Measurements from ENCODE around the gene KSR1. TPM values are rescaled to one million over a fixed set of nuclear protein-coding genes. Genes with fewer than 3 reads are reported as not detected.

KSR1 gene
- total RNA-seq, 2 experiments from 2014 or later: 96.6 to 113 TPM

- intact Hi-C loops (cut with DNase I, micrococcal nuclease): no loop called here
- POLR2A ChIA-PET: no interaction called here
- ATAC-seq (no peak), DNase-seq (no peak)
- Mint-ChIP-seq H3K4me3 (no peak overlapping the region), H3K4me1 (peaks cover 12% of the 10 kb centered on the region), H3K27me3 (no peaks in the 10 kb centered on the region), H3K27ac (no peak overlapping the region), H3K9me3 (ENCODE audit: low read depth) (peaks cover 11% of the 10 kb centered on the region), H3K36me3 (ENCODE audit: low read depth) (peaks cover 32% of the 10 kb centered on the region)
- CTCF ChIA-PET: interaction anchor here (0.6 to 1.1 kb wide), 3 partner anchors 11 to 173 kb away, joined by 3 read pairs; no protein-coding TSS in a partner anchor
Measured at GRCh38 chr17:27504188-27504995, 48.1 kb downstream of the KSR1 start.

GRCh38 chr17:27506348-27507218, 50.3 kb downstream of the KSR1 start:
- H3K27ac Mint-ChIP-seq: peak overlapping the region; percentile 19
- H3K27me3 Mint-ChIP-seq: no peaks in the 10 kb centered on the region
- POLR2A ChIA-PET: interaction anchor here (0.7 kb wide), 2 partner anchors 40 to 93 kb away, joined by 3 read pairs; no protein-coding TSS in a partner anchor
- ATAC-seq: no peak
- CTCF ChIA-PET: no interaction called here
- no peaks in the 10 kb centered on the region for H3K9me3 Mint-ChIP-seq (ENCODE audit: low read depth)
- H3K4me3 Mint-ChIP-seq: no peak overlapping the region
- intact Hi-C loops (cut with DNase I, micrococcal nuclease): no loop called here
- H3K4me1 Mint-ChIP-seq: peaks cover 12% of the 10 kb centered on the region
- peaks cover 20% of the 10 kb centered on the region for H3K36me3 Mint-ChIP-seq (ENCODE audit: low read depth)
- DNase-seq: no peak

- CTCF ChIA-PET: interaction anchor here (1.5 to 1.7 kb wide), 2 partner anchors 129 to 140 kb away, joined by 4 to 5 read pairs; no protein-coding TSS in a partner anchor
- Mint-ChIP-seq H3K4me3 (no peak overlapping the region), H3K27ac (peak overlapping the region; percentile 15), H3K9me3 (ENCODE audit: low read depth) (no peaks in the 10 kb centered on the region), H3K36me3 (ENCODE audit: low read depth) (peaks cover 9% of the 10 kb centered on the region), H3K27me3 (no peaks in the 10 kb centered on the region), H3K4me1 (peaks cover 14% of the 10 kb centered on the region)
- intact Hi-C loops (cut with DNase I, micrococcal nuclease): no loop called here
- no peak for DNase-seq
- ATAC-seq: no peak
- POLR2A ChIA-PET: no interaction called here
Measured at GRCh38 chr17:27511168-27511883, 55.1 kb downstream of the KSR1 start.

GRCh38 chr17:27512031-27512430, 55.8 kb downstream of the KSR1 start:
- ATAC-seq (no peak), DNase-seq (no peak)
- intact Hi-C loops (cut with DNase I, micrococcal nuclease): no loop called here
- Mint-ChIP-seq H3K9me3 (ENCODE audit: low read depth) (no peaks in the 10 kb centered on the region), H3K4me1 (peaks cover 7% of the 10 kb centered on the region), H3K27me3 (no peaks in the 10 kb centered on the region), H3K4me3 (no peak overlapping the region), H3K27ac (no peak overlapping the region), H3K36me3 (ENCODE audit: low read depth) (peaks cover 7% of the 10 kb centered on the region)
- CTCF ChIA-PET: interaction anchor here (1.5 to 1.7 kb wide), 2 partner anchors 130 to 139 kb away, joined by 4 to 5 read pairs; no protein-coding TSS in a partner anchor
- POLR2A ChIA-PET: no interaction called here

- H3K4me1 Mint-ChIP-seq: peaks cover 10% of the 10 kb centered on the region
Measured at GRCh38 chr17:27512511-27513346, 56.5 kb downstream of the KSR1 start.

GRCh38 chr17:27513849-27514248, 57.6 kb downstream of the KSR1 start:
- ChIA-PET POLR2A (interaction anchor here (1.0 kb wide), 1 partner anchor 30 kb away, joined by 3 read pairs; no protein-coding TSS in a partner anchor), CTCF (interaction anchor here (0.6 kb wide), 1 partner anchor 100 kb away, joined by 3 read pairs; no protein-coding TSS in a partner anchor)
- Mint-ChIP-seq H3K9me3 (ENCODE audit: low read depth) (no peaks in the 10 kb centered on the region), H3K4me3 (no peak overlapping the region), H3K27me3 (no peaks in the 10 kb centered on the region), H3K36me3 (ENCODE audit: low read depth) (peaks cover 7% of the 10 kb centered on the region), H3K4me1 (peaks cover 12% of the 10 kb centered on the region), H3K27ac (no peak overlapping the region)
- intact Hi-C loops (cut with DNase I, micrococcal nuclease): no loop called here
- no peak for ATAC-seq
- no peak for DNase-seq

More at GRCh38 chr17:27512511-27513346, 56.5 kb downstream of the KSR1 start:
- intact Hi-C loops (cut with DNase I, micrococcal nuclease): no loop called here
- H3K36me3 Mint-ChIP-seq (ENCODE audit: low read depth): peaks cover 7% of the 10 kb centered on the region
- ATAC-seq: no peak
- CTCF ChIA-PET: interaction anchor here (0.7 to 1.7 kb wide), 4 partner anchors 36 to 138 kb away, joined by 3 to 5 read pairs (median 4); no protein-coding TSS in a partner anchor
- POLR2A ChIA-PET: no interaction called here
- no peaks in the 10 kb centered on the region for H3K9me3 Mint-ChIP-seq (ENCODE audit: low read depth)
- no peak overlapping the region for H3K27ac Mint-ChIP-seq
- DNase-seq: no peak
- no peaks in the 10 kb centered on the region for H3K27me3 Mint-ChIP-seq
- H3K4me3 Mint-ChIP-seq: no peak overlapping the region

- peaks cover 7% of the 10 kb centered on the region for H3K36me3 Mint-ChIP-seq (ENCODE audit: low read depth)
- no peak for ATAC-seq
- no peaks in the 10 kb centered on the region for H3K9me3 Mint-ChIP-seq (ENCODE audit: low read depth)
- ChIA-PET POLR2A (interaction anchor here (1.0 kb wide), 1 partner anchor 29 kb away, joined by 3 read pairs; no protein-coding TSS in a partner anchor), CTCF (interaction anchor here (1.2 kb wide), 2 partner anchors 19 to 86 kb away, joined by 3 read pairs; no protein-coding TSS in a partner anchor)
- no peaks in the 10 kb centered on the region for H3K27me3 Mint-ChIP-seq
- H3K4me3 Mint-ChIP-seq: no peak overlapping the region
- DNase-seq: no peak
- no peak overlapping the region for H3K27ac Mint-ChIP-seq
- H3K4me1 Mint-ChIP-seq: peaks cover 15% of the 10 kb centered on the region
- intact Hi-C loops (cut with DNase I, micrococcal nuclease): no loop called here
Measured at GRCh38 chr17:27514595-27515413, 58.6 kb downstream of the KSR1 start.

GRCh38 chr17:27518048-27518447, 61.8 kb downstream of the KSR1 start:
- Mint-ChIP-seq H3K27ac (no peak overlapping the region), H3K4me1 (peaks cover 31% of the 10 kb centered on the region), H3K4me3 (no peak overlapping the region), H3K27me3 (no peaks in the 10 kb centered on the region), H3K9me3 (ENCODE audit: low read depth) (no peaks in the 10 kb centered on the region), H3K36me3 (ENCODE audit: low read depth) (no peaks in the 10 kb centered on the region)
- intact Hi-C loops (cut with DNase I, micrococcal nuclease): no loop called here
- ChIA-PET POLR2A (no interaction called here), CTCF (interaction anchor here (0.5 to 1.2 kb wide), 4 partner anchors 51 to 396 kb away, joined by 3 to 6 read pairs (median 4); no protein-coding TSS in a partner anchor)
- DNase-seq (no peak), ATAC-seq (no peak)

- POLR2A ChIA-PET: no interaction called here
- no peaks in the 10 kb centered on the region for H3K36me3 Mint-ChIP-seq (ENCODE audit: low read depth)
- peaks cover 39% of the 10 kb centered on the region for H3K4me1 Mint-ChIP-seq
- no peaks in the 10 kb centered on the region for H3K9me3 Mint-ChIP-seq (ENCODE audit: low read depth)
- intact Hi-C loops (cut with DNase I, micrococcal nuclease): no loop called here
- H3K4me3 Mint-ChIP-seq: no peak overlapping the region
- DNase-seq (no peak), ATAC-seq (no peak)
- H3K27me3 Mint-ChIP-seq: no peaks in the 10 kb centered on the region
- H3K27ac Mint-ChIP-seq: no peak overlapping the region
- CTCF ChIA-PET: interaction anchor here (0.5 to 1.3 kb wide), 4 partner anchors 52 to 397 kb away, joined by 3 to 4 read pairs (median 4); no protein-coding TSS in a partner anchor
Measured at GRCh38 chr17:27518545-27519521, 62.6 kb downstream of the KSR1 start.

Data from activated CD4-positive, alpha-beta T cell treated with anti-CD3 and anti-CD28 coated beads for 36 hours (primary cell).